A172 (cell line): ENCODE data around the gene GPR132. TPM values are rescaled to one million over a fixed set of nuclear protein-coding genes. Genes with fewer than 3 reads are reported as not detected.
"Not testable (repeated sequence)": the region's sequence is repeated elsewhere in the genome, so short reads cannot be mapped to it uniquely, and the experiment has no call there.

Experiments used
- DNase-seq: peaks from one replicate; pipeline ENCODE4 v3.0.0-alpha.2; 2015; ENCODE audit warnings: low spot score
- total RNA-seq: library from RNA; depleted of rRNA; stranded (reverse); fragments of >200 nt; shearing (Covaris generic); gene quantifications from 2 replicates; pipeline ENCODE4 v1.2.3, GENCODE V29; 2014; rRNA removed

GPR132 gene, protein sequence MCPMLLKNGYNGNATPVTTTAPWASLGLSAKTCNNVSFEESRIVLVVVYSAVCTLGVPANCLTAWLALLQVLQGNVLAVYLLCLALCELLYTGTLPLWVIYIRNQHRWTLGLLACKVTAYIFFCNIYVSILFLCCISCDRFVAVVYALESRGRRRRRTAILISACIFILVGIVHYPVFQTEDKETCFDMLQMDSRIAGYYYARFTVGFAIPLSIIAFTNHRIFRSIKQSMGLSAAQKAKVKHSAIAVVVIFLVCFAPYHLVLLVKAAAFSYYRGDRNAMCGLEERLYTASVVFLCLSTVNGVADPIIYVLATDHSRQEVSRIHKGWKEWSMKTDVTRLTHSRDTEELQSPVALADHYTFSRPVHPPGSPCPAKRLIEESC
- total RNA-seq = 0.19 TPM in 1 of 2 replicates, not detected in the other

DNA sequence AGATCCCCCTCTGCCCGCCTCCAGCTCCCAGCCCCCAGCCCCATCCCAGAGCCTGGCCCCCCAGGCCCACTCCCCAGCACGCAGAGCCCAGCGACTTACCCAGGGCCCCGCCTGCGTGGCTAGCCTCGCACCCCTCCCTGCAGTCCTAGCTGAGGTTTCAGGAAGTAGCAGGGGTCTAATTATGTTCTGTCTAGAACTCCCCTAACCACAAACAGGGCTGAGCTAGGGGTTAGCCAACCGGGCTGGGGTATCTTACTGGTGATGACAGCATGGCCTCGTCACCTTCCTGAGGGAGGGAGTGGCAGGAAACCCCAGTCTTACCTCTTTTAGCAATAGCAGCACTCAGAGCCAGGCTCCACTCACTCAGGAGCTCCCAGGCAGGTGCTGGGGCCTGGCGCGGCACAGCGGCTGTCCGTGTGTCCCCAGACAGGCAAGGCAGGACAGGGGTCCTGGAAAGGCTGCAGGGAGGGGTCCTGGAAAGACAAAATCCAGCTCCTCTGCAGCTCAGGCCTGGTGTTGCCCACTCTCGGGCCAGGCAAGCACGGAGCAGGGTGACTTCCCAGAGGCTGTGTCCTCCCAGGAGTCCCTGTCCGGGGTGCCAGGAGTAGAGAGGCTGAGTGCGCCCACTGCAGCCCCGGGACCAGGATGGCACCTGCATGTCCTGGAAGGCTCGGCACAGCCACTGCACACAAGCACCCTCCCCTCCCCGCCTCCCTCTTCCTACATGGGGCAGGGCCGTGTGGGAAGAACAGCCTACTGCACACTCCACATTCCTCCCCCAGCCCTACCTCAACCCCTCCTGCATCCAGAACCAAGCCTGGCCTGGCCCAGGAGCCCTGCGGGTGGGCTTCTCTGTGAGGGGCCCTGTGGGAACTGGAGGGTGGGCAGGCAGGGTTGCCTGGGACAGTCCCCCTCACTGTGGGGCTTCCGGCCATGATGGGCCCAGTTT lies at the start of gene GPR132:
GPR132 (minus strand) TSS at position 151 of the 949 bp plus-strand sequence. CDS start 10,010 bp downstream, outside the sequence.
- DNase-seq = peak; percentile 54

DNA sequence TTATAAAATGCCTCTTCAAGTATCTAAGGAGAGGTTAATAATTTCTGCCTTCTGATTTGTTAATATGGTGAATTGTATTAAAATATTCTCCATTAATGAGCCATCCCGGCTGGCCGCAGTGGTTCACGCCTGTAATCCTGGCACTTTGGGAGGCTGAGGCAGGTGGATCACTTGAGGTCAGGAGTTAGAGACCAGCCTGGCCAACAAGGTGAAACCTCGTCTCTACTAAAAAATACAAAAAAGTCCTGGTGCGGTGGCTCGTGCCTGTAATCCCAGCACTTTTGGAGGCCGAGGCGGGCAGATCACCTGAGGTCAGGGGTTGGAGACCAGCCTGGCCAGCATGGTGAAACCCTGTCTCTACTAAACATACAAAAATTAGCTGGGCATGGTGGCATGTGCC lies 44.0 kb upstream of the GPR132 start:
- not testable (repeated sequence) for DNase-seq

DNA sequence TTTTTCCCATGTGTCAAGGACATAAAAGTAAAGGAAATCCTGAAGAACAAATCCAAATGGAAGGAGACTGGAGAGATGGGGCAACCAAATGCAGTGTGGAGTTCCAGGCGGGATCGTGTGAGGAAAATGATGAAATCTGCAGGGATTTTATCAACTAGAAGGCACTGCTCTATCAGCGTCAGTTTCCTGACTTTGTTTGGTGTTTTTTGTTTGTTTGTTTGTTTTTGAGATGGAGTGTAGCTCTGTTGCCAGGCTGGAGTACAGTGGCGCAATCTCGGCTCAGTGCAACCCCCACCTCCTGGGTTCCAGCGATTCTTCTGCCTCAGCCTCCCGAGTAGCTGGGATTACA lies 43.3 kb upstream of the GPR132 start:
- DNase-seq = no peak

DNA sequence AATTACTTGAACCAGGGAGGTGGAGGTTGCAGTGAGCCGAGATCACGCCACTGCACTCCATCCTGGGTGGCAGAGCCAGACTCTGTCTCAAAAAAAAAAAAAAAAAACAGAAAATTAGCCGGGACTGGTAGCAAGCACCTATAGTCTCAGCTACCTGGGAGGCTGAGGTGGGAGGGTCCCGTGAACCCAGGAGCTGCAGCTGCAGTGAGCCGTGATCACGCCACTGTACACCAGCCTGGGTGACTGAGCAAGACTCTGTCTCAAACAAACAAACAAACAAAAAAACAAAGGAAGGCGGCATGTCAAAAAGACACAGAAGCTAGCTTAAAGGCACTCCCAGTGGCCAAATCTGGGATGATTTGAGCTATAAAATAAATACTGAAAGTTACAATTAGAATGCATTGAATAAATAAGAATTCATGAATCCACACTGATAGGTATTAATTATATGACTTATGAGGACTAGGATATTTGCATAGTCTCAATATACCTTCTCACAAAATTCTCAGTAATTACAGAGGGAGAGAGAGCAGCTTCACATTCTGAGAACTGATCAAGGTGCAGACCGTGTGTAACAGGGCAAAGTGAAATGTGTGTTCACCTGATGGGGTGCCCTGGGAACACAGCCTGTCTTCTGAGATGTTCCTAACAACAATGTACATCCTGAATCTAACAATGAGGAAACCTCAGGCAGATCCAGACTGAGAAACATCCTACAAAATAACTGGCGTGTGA lies 42.7 kb upstream of the GPR132 start:
- DNase-seq = no peak

DNA sequence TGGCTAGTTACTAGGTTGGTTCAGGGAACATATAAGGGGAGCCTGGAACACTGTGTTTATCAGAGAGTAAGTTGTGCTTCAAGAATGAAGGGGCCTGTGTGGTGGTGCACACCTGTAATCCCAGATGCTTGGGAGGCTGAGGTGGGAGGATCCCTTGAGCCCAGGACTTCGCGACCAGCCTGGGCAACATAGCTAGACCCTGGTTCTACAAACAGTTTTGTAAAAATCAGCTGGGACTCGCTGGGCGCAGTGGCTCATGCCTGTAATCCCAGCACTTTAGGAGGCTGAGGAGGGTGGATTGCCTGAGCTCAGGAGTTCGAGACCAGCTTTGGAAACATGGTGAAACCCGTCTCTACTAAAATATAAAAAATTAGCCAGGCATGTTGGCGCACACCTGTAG lies 42.1 kb upstream of the GPR132 start:
- DNase-seq = no peak

DNA sequence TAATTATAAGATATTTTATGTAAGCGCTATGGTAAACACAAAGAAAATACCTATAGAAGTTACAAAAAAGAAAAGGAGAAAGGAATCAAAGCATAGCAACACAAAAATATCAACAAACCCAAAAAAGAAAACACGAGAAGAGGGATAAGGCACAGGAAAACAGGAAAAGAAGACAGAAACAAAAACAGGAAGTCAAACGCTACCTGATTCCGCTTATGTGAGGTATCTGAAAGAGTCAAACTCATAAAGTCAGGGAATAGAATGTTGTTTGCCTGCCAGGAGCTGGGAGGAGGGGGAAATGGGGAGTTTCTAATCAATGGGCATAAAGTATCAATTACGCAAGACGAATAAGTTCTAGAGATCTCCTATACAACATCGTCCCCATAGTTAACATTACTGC lies 39.9 kb upstream of the GPR132 start:
- DNase-seq = no peak

DNA sequence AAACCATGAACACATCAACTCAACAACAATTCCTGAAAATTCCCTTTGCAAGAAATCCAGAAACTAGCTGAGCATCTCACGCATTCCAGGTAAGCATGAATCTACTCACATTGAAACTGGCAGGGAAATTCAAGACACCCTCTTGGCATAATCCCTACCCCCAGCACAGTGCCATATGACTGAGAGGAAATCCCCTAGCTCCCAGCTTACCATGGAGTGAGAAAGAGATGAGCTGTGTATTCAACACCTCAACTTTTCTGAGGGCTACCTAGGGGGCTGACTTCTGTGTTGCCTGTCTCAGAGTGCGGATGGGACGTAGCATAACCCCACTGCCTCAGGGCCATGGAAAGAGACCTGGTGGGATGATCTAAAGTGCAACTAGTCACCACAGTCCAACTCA lies 37.7 kb upstream of the GPR132 start:
- no peak for DNase-seq

DNA sequence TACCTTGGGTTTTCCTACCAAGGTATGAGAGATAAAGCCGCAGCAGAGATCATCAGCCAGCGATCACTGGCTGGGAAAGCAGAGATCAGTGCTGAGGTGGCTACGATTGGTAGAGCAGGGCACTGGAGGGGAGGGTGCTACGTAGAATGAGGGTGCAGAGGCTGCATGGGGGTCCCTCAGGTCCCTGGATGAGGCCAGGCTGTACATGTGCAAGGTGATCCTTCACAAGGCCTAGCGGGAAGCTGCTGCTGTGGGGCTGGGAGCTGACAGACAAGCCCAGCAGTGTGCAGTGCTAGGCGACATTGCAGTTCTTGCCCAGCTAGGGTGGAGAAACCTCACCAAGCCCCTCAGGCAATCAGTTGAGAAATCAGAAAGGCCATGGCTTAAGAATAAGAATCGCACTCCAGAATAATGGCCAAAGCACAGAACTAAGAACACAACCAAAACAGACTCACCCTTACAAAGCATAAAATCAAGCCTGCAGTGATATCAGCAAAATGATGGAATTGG lies 37.2 kb upstream of the GPR132 start:
- no peak for DNase-seq

DNA sequence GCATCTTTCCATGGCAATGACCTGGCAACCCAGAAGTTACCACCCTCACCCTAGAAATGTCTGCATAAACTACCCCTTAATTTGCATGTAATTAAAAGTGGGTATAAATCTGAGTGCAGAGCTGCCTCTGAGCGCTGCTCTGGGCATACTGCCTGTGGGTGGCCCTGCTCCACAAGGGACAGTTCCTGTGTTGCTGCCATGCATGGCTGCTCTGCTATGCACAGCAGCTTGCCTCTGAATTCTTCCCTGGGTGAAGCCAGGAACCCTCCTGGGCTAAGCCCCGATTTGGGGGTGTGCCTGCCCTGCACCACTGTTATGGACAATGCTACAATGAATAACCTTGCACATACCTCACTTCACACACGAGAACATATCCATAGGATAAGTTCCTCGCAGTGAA lies 35.7 kb upstream of the GPR132 start:
- no peak for DNase-seq

DNA sequence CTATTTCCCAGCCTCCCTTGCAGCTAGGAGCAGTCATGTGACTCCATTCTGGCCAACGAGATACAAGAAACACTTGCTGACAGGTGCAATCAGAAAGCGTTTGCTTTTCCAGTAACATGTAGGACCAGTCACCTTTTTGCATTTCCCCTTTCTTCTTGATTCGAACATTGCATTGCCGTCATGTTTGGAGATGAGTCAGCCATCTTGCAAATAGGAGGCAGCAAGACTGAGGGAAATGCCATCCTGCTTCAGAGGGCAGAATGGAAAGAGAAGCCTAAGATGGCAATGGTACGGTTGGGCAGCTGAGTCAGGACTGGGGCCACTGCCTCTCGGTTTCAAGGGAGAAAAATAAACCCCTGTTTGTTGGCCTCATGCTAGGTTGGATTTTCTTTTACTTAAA lies 34.5 kb upstream of the GPR132 start:
- no peak for DNase-seq

DNA sequence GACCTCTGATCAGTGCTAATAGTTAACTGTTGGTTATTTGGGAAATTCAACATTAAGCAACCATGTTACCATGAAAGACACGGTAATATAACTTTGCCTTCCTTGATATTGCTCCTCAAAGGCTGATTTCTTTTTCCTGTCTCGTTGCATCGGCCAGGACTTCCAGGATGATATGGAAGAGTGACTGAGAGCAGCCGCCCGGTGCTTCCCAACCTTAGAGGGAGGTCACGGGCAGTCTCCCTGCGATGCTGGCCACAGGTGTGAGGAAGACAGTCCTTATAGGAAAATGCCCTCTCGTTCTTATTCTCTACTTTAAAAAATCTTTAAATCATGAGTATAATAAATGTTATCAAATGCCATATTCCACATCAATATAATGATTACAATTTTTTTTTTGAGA lies 33.1 kb upstream of the GPR132 start:
- no peak for DNase-seq

DNA sequence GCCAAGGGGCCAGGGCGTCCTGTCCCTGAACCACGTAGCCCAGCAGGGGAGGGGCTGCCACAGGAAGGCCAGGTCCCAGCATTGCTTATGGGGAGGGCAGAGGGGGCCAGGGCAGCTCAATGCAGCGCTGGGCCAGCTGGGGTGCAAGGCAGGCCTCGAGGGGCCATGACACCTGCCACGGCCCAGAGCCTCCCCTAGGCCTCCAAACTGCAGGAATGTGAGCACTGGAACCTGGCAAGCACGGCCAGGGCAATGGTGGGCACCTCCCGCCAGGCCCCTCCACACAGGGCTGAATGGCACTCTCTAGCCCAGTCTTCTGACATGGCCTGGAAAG lies 32.5 kb upstream of the GPR132 start:
- DNase-seq = no peak

DNA sequence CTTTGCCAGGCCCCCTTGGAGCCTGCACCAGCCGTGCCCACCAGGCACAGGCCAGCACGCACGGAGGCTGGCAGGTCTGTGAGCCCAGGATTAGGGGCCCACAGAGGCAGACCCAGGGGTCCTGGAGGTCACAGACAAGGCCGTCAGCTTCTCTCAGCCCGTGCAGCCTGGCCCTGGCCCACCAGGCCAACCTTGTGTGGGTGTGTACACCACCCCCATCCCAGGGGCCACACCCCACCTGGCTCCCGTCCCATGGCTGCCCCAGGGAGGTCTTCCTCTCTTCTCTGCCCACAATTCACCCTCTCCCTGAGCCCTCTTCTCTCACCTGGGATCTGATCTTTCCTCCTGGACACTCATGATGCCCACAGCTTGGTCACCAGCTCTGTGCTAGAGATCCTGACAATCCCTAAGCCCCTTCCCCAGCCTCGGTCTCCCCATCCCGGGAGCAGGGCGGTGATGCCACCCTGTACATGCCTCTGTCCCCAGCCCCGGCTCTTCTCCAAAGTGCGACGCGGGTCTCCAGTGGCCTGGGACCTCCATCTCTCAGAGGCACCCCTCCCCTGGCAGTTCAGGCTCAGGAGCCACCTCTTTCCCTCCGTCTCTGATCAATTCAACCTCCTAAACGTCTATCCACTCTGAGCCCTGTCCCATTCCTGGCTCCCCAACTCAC lies 31.1 kb upstream of the GPR132 start:
- DNase-seq = no peak

DNA sequence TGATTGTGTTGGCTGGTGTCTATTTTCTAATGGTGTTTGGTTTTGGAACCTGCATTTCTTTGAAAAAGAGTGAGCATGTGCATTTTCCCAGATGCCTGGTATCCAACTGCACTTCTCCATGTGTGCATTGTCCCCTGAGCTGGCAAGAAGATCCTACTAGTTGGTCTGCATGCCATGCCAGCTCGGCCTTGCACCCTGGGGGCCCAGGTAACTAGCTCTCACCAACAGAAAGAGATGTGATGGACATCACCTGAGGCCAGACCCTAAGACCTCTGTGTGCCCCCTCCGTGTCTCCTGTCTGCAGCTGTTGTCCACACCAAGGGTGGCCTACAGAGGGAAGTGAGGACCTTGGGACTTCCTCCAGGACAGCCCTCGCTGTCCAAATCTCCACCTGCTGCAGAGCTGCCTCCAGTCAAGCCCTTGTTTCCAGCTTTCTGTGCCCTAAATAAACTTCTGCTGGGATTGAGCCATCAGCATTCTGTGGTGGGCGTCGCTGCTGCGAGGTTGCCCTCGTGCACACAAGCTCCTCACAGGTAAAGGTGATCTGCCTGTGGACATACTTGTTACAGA lies 30.1 kb upstream of the GPR132 start:
- DNase-seq = no peak

DNA sequence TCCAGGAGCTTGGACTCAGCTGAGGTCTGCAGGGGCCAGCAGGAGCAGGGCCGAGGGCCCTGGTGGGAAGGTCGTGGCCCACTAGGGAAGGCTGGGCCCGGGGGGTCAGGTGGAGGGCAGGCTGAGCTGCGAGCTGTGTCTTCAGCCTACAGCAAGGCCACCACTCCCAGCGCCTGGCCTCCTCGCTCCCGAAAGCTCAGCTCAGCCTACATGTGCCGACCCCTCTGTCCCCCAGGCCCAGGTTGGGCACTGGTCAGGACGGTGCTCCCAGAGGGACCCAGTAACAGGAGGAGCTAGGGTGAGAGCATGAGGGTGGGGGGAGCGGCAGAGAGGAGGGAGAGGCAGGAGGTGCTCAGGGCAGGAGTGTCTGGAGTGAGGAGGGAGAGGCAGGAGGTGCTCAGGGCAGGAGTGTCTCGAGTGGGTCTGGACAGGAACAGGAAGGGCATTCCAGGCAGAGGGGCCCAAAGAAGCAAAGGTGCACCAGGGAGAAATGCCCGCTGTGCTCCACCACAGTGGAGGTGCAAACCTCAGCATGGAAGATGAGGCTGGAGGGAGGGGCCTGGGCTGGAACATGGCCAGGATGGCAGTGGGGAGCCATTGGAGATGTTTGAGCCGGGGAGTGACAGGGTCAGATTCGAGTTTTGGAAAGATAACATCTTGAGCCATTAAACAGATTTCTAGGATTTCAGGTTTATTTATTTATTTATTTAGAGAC lies 29.1 kb upstream of the GPR132 start:
- no peak for DNase-seq

DNA sequence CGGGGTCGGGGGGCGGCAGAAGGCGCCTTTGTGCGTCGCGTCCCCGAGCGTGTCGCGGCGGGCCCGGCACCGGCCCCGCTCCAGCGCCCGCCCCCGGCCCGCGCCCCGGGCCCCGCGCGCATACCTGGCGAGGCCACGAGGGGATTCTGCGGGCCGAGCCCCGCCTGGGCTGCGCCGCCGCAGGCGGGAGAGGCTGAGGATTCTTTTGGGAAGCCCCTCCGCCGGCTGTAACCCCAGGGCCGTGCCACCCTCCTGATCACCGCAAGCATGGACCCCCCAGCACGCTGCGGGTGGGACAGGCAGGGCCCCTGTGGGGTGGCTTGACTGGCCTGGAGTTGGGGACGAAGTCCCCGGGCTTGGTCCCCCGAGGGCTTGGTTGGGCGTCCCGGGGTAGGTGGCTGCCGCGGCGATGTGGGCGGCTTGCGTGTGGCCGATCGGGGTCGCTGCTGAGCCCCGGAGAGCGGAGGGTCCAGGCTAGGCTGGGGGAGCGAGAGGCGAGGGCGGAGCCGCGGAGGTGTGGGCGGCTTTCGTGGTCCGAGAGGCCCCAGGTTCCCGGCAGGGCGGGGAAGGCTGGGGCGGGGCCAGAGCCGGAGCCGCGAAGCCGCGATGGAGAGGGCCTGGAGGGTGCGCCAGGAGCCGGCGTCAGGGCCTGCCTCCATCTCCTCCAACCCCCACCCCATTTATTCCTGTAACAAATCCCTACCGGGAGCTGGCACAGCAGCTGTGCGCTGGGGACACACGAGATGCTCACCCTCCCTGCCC lies 28.4 kb upstream of the GPR132 start:
- peak; percentile 55 for DNase-seq

DNA sequence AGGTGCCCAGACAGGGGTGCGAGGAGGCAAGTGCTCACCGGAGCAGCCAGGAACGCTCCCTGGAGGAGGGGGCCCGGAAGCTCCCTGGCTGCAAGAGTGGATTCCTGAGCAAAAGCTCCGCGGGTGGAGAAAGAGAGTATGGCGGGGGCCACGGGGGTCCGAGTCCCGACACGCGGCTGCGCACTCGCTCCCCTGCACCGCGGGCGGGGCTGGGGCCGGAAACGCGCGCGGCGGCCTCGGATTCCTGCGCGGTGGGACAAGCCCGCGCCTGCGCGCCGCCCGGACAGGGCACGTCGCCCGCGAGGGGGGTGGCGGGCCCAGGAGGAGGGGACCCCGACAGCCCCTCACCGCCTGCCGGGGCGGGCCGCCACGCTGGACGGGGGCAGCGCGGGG lies 27.8 kb upstream of the GPR132 start:
- DNase-seq = no peak

DNA sequence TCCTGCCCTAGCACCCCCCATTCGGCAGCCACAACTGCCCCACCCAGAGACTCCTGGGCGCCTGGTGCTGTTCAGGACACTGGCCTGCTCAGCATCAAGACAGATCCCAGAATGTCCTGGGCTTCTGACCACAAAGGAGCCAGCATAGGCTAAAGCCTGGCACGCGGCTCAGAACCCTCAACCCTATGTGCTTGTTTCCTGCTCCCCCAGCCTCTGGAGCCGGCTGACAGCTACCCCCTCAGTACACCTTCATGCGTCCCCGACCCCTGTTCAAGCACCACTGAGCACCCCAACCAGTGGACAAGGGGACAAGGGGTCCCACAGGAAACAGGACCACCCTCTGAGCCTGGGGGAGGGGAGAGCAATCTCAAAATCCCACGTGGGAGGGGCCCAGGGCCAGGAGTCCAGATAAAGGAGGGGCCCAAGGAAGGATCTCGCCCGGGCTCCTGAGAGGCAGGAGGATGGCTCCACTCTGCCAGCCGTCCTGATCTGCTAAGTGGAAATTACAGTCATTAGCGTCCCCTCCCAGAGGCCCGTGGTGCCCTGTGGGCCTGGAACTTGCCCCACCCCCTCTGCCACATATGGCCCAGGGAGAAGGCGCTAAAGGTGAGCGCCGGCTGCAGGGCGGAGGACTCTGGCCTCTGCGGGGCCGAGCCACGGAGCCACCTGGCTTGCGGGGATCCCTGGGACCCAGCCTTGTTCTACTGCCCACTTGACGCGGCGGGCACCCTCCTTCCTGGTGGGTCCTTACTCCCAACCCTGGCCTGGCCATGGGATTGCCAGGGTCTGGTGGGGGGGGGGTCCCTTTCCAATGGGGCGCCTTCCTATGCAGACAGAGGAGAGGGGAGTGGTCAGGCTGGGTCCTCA lies 27.2 kb upstream of the GPR132 start:
- DNase-seq = peak; percentile 54
